HG02610 (cell line): ENCODE data around the gene CACNA1C.

Source experiments
- ATAC-seq: cut with Tn5 transposase; IDR thresholded peaks from one replicate; pipeline ENCODE4 v1.9.1; 2021; ENCODE audit warnings: mild to moderate bottlenecking, moderate library complexity; ENCODE audit not compliant: unreplicated experiment

The CACNA1C gene

GRCh38 chr12:2052826-2053678 lies at the start of gene CACNA1C:
Gene CACNA1C (plus strand): TSS chr12:2052987. CDS start chr12:2053563, 576 bp downstream.
- no peak for ATAC-seq

DNA sequence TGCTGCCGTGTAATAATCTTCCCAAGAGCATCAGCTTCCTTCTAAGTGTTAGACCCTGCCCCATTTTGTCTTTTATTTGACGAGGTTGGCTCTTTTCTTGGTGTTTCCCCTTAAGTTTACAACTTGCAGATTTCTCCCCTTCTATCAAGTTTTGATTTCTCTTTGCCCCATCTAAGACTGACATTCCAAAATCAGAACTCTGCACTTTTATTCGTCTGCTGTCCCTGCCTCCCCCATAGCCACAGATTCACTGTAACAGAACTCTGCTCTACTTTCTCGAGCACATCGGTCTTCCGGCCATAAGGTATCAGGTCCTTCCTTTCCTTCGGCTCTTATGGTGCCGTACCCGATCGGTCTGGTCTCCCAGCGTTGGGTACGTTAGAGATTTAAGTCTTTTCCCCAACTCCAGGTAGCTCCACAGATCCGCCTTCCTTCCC lies 49.1 kb upstream of the CACNA1C start:
- ATAC-seq: peak; percentile 2

GRCh38 chr12:2004113-2004929 lies 48.5 kb upstream of the CACNA1C start, which contains the start of gene DCP1B:
Gene DCP1B (minus strand): TSS chr12:2004457. CDS start chr12:2004431, 26 bp downstream.
- peak; percentile 95 for ATAC-seq

DNA sequence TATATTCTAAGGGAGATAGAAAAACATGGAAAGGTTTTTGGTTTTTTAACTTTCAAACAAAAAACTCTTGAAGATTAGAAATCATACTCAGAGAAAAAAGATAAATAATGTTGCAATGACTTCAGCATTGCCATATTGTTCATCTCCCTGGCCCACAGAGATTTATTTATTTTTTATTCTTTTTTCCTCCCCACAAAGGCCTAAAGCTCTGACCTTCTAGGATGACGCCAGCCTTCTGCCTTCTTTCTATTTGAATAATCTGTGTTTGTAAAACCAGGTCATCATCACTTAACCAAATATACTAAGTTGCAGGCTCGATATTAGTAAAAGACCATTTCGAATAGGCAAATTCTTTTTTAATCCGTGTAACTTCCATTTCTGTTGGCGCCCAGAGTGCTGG lies 44.1 kb upstream of the CACNA1C start:
- ATAC-seq: no peak

GRCh38 chr12:2009623-2010022 lies 43.2 kb upstream of the CACNA1C start:
- ATAC-seq: no peak

- ATAC-seq: no peak
Measured at GRCh38 chr12:2011643-2012607, 40.9 kb upstream of the CACNA1C start.

GRCh38 chr12:2013086-2013485 lies 39.7 kb upstream of the CACNA1C start:
- no peak for ATAC-seq

GRCh38 chr12:2013527-2014223 lies 39.1 kb upstream of the CACNA1C start:
- no peak for ATAC-seq

GRCh38 chr12:2014231-2014630 lies 38.6 kb upstream of the CACNA1C start:
- ATAC-seq: no peak

GRCh38 chr12:2016862-2017545 lies 35.8 kb upstream of the CACNA1C start:
- ATAC-seq: no peak

DNA sequence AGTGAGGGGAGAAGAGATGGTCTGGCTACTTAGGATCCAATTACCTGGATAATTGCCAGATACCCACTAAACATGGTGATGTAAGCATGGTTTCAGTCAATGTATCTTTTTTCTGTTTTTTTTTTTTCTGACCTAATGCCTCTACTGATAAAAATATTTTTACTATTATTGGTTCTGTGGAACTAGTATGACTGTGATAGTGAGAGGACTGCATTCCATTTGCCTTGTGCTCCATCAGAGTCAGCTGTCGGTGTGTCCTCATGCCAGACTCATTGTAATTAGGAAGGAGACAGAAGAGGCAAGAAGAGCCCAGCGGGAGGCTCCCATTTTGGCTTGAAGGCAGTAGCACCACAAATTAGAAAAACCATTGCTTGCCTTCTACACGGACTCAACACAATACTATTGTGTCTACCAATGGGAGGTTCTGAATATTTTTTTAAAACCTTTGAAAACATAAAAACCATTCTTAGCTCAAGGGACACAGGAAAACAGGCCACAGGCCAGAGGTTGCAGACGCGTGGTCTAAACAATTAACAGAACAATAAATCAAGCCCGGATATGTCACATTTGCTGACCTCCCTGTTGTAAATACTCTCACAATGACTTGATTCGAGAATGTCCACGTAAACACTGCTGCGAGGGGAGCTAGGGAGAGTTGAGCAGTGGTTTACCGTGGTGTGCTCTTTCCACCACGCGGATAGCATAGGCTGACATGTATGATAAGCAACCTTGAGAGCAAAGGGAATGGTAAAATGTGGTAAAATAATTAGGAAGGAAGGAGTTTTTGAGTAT lies 35.0 kb upstream of the CACNA1C start:
- ATAC-seq: no peak

GRCh38 chr12:2018391-2018790 lies 34.4 kb upstream of the CACNA1C start:
- no peak for ATAC-seq

GRCh38 chr12:2019126-2019525 lies 33.7 kb upstream of the CACNA1C start:
- no peak for ATAC-seq

DNA sequence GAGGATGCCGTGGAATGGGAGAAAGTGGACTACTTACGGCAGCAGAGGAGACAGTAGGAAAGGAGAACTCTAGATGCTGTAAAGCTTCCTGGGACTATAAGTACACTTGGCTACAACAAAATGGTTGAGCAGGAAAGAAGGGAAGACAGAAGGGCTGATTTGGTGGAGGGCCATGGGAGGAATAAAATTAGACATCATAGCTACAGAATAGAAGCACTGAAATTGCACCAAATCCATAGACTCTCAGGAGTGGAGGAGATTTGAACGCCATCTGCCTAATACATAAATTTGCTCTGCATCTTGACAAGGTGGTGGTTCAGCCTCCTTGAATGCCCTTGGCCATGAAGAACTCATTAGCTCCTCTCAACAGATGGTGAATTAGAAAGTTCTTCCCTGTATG lies 32.3 kb upstream of the CACNA1C start:
- no peak for ATAC-seq

DNA sequence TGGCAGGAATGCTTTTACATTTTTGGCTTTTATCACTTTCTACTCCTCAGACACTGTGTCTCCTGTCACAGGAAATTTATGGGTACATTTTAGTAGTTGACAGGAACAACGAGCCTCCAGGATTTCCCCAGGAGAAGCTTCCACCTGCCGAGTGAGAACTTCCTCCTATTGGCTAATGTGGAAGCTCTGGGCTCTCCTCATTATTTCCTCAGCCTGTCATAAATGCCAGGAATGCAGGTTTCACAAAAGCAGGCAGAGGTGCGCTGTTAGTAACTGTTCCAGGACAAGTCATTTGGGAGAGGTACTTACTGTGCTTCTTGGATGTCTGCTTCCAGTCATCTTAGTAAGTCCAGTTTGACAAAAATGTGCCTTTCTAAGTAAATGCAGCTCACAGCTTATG lies 29.4 kb upstream of the CACNA1C start:
- ATAC-seq: no peak

GRCh38 chr12:2027351-2027750 lies 25.4 kb upstream of the CACNA1C start:
- no peak for ATAC-seq

DNA sequence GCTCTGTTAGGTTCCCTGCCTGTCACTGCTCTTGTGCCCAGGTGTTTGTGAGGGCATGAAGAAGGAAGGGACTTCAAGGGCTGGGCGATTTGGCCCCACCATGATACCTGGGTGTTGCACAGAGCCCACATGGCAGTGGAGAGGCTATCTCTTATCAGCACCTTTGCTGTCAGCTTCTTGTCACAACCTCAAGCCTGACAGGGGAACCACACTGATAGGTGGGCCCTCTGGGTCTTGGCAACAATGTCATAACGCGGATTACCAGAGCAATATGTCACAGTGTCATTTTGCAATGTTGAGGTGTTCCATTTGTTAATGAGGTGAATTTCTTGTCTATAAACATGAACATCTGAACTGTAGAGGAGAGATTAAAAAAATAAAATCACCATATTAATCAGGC lies 22.9 kb upstream of the CACNA1C start:
- ATAC-seq: no peak

- no peak for ATAC-seq
Measured at GRCh38 chr12:2032506-2032905, 20.3 kb upstream of the CACNA1C start.
